IMR-90 (cell line): ENCODE measurements around the gene LRRC14B. TPM values are rescaled to one million over a fixed set of nuclear protein-coding genes. Genes with fewer than 3 reads are reported as not detected.
"Not testable (repeated sequence)": the region's sequence is repeated elsewhere in the genome, so short reads cannot be mapped to it uniquely, and the experiment has no call there.

ENCODE experiments used
- ATAC-seq: fragments of 200-7000 bp; cut with Tn5 transposase; 2 replicates; pipeline ENCODE4 v1.9.1; 2020; ENCODE audit warnings: low read depth, mild to moderate bottlenecking, moderate library complexity
- BruUV-seq: library from RNA; stranded (reverse); fragments of 400-500 nt; replicated peaks from 2 replicates; lab custom pipeline; 2021; lab: Mats Ljungman, UMichigan
- CTCF ChIA-PET: fragments of 300-600 bp; formaldehyde crosslinking; extraction: SDS; loops from one replicate; lab custom pipeline; 2021; ENCODE audit warnings: antibody characterized with exemption; lab: Yijun Ruan, JAX
- POLR2A ChIA-PET: fragments of 300-600 bp; sonication (Branson Sonifier 250); formaldehyde crosslinking; loops from one replicate; lab custom pipeline; 2022; ENCODE audit warnings: antibody characterized with exemption; ENCODE audit not compliant: unreplicated experiment; lab: Charles Lee
- DNase-seq: peaks from one replicate; pipeline ENCODE4 v3.0.0; 2013
- H2AFZ ChIP-seq: replicated peaks from 2 replicates; pipeline ENCODE3; 2013; ENCODE audit warnings: low read length, mild to moderate bottlenecking; ENCODE audit not compliant: poor library complexity
- H2AK5ac ChIP-seq: 2 replicates; pipeline ENCODE4 v1.6.1; 2013; ENCODE audit warnings: low read depth, low read length, inconsistent platforms
- H2AK9ac ChIP-seq: replicated peaks from 2 replicates; pipeline ENCODE3; 2013; ENCODE audit warnings: mild to moderate bottlenecking, low read depth, low read length, moderate library complexity; ENCODE audit not compliant: poor library complexity
- H2BK120ac ChIP-seq: 2 replicates; pipeline ENCODE4 v1.6.1; 2013; ENCODE audit warnings: low read depth, low read length, inconsistent platforms
- H2BK15ac ChIP-seq: 3 replicates; pipeline ENCODE4 v1.6.1; 2013; ENCODE audit warnings: low read depth, low read length, inconsistent platforms
- H2BK20ac ChIP-seq: 2 replicates; pipeline ENCODE4 v1.6.1; 2013; ENCODE audit warnings: low read depth, mild to moderate bottlenecking, inconsistent platforms, low read length, moderate library complexity
- H2BK5ac ChIP-seq: 2 replicates; pipeline ENCODE4 v1.6.1; 2013; ENCODE audit warnings: mild to moderate bottlenecking, low read depth, low read length, inconsistent platforms; ENCODE audit not compliant: poor library complexity, severe bottlenecking
- H3K14ac ChIP-seq: replicated peaks from 2 replicates; pipeline ENCODE4 v1.6.1; 2013; ENCODE audit warnings: low read depth, low read length, inconsistent platforms
- H3K18ac ChIP-seq: 2 replicates; pipeline ENCODE4 v1.6.1; 2013; ENCODE audit warnings: low read depth, low read length, control low read depth
- H3K23ac ChIP-seq: 2 replicates; pipeline ENCODE4 v1.6.1; 2013; ENCODE audit warnings: low read depth, low read length, inconsistent platforms
- H3K27ac ChIP-seq: 2 replicates; pipeline ENCODE4 v1.5.1; 2013; ENCODE audit warnings: mild to moderate bottlenecking, control low read depth, low read length; ENCODE audit not compliant: insufficient read depth
- H3K27me3 ChIP-seq: 2 replicates; pipeline ENCODE4 v1.6.1; 2013; ENCODE audit warnings: low read length; ENCODE audit not compliant: control insufficient read depth, insufficient read depth
- H3K36me3 ChIP-seq: 2 replicates; pipeline ENCODE4 v1.6.1; 2013; ENCODE audit warnings: low read length, mixed read lengths; ENCODE audit not compliant: control insufficient read depth, insufficient read depth
- H3K4ac ChIP-seq: 2 replicates; pipeline ENCODE4 v1.6.1; 2013; ENCODE audit warnings: low read depth, low read length, inconsistent platforms
- H3K4me1 ChIP-seq: 2 replicates; pipeline ENCODE4 v1.6.1; 2013; ENCODE audit warnings: low read length, mixed read lengths; ENCODE audit not compliant: control insufficient read depth, insufficient read depth
- H3K4me2 ChIP-seq: 2 replicates; pipeline ENCODE4 v1.6.1; 2013; ENCODE audit warnings: low read depth, mild to moderate bottlenecking, control low read depth, low read length, moderate library complexity
- H3K4me3 ChIP-seq: 2 replicates; pipeline ENCODE4 v1.5.1; 2013; ENCODE audit warnings: low read depth, mild to moderate bottlenecking, control low read depth, low read length, moderate library complexity; ENCODE audit not compliant: insufficient read depth
- H3K56ac ChIP-seq: 2 replicates; pipeline ENCODE4 v1.6.1; 2013; ENCODE audit warnings: low read length, inconsistent platforms; ENCODE audit not compliant: insufficient read depth; ENCODE audit errors: extremely low read depth
- H3K79me1 ChIP-seq, 2 experiments: 2 replicates each; pipeline ENCODE4 v1.6.1; 2013; ENCODE audit warnings: low read length in 2 of 2, inconsistent platforms in 1 of 2, low read depth in 1 of 2
- H3K9ac ChIP-seq: 2 replicates; pipeline ENCODE4 v1.6.1; 2013; ENCODE audit warnings: low read depth, low read length, control low read depth
- H3K9me1 ChIP-seq: 2 replicates; pipeline ENCODE4 v1.6.1; 2013; ENCODE audit warnings: low read length, inconsistent platforms; ENCODE audit not compliant: insufficient read depth
- H3K9me3 ChIP-seq: 2 replicates; pipeline ENCODE4 v1.6.1; 2013; ENCODE audit warnings: low read length; ENCODE audit not compliant: control insufficient read depth, insufficient read depth
- H4K20me1 ChIP-seq: 2 replicates; pipeline ENCODE4 v1.6.1; 2013; ENCODE audit warnings: low read length, inconsistent platforms; ENCODE audit not compliant: insufficient read depth
- H4K5ac ChIP-seq: 2 replicates; pipeline ENCODE4 v1.6.1; 2013; ENCODE audit warnings: mild to moderate bottlenecking, low read depth, low read length, control low read depth
- H4K8ac ChIP-seq, 2 experiments: 2 replicates each; pipeline ENCODE4 v1.6.1; 2013; ENCODE audit warnings: low read depth in 2 of 2, low read length in 2 of 2, control low read depth in 1 of 2, inconsistent platforms in 1 of 2
- H4K91ac ChIP-seq: 2 replicates; pipeline ENCODE4 v1.6.1; 2013; ENCODE audit warnings: low read depth, low read length, inconsistent platforms; ENCODE audit not compliant: insufficient read depth
- WGBS, 2 experiments: methylation state at CpG; one replicate each; pipeline versions ENCODE4 v1.1.5 to v1.1.7; 2013; ENCODE audit warnings: missing lambda C conversion rate in 2 of 2; ENCODE audit not compliant: insufficient read length in 1 of 2; ENCODE audit errors: extremely low coverage in 2 of 2; 5-methylcytosine and 5-hydroxymethylcytosine counted together
- dilution Hi-C: fragments of 300-500 bp; cut with HindIII; formaldehyde crosslinking; loops from one replicate; pipeline ENCODE4 v1.14.3; 2018; ENCODE audit warnings: low sequenced_read_pairs; ENCODE audit not compliant: unreplicated experiment
- in situ Hi-C: fragments of 300-500 bp; cut with MboI; formaldehyde crosslinking; loops from 3 replicates; pipeline ENCODE4 v1.14.3; 2019; ENCODE audit warnings: low sequenced_read_pairs, inconsistent platforms, mixed read lengths
- intact Hi-C: fragments of 100-400 bp; cut with micrococcal nuclease; formaldehyde crosslinking; loops from 2 replicates; pipeline ENCODE4 v1.10.0; 2022
- microRNA-seq, 2 experiments: library from miRNA; stranded (forward) in 1 of 2; unstranded in 1 of 2; fragments of 10-50 nt in 1 of 2; fragments of <30 nt in 1 of 2; gene quantifications in 1 of 2; microRNA quantifications in 1 of 2; one replicate each; pipeline versions ENCODE3 to v1.1.0; 2013 to 2020; ENCODE audit not compliant: insufficient read depth in 1 of 2, insufficient read length in 1 of 2, unreplicated experiment in 1 of 2
- polyA plus RNA-seq, 3 experiments: library from polyadenylated mRNA; depleted of rRNA; stranded (reverse); fragments of >200 nt; gene quantifications; 2 replicates each; pipeline ENCODE4 v1.2.3, GENCODE V29; 2012; ENCODE audit warnings: low replicate concordance in 1 of 3
- small RNA-seq, 5 experiments: library from RNA; depleted of rRNA; stranded (forward); fragments of <200 nt; gene quantifications; one replicate each; pipeline ENCODE3, GENCODE V24; 2012
- total RNA-seq: library from RNA; depleted of rRNA; stranded (reverse); fragments of >200 nt; gene quantifications from 2 replicates; pipeline ENCODE4 v1.2.3, GENCODE V29; 2012; rRNA removed

The LRRC14B gene
- total and polyA plus RNA-seq, 2 of the 4 experiments (the other 2 are of a cell fraction): not detected

GRCh38 chr5:245717-246116 is 54.4 kb downstream of the LRRC14B start:
- H4K5ac ChIP-seq, H2AK9ac ChIP-seq, H2BK15ac ChIP-seq, H4K20me1 ChIP-seq, H3K27me3 ChIP-seq, H4K91ac ChIP-seq, BruUV-seq, in situ Hi-C loops, H3K9ac ChIP-seq, H3K79me1 ChIP-seq, ATAC-seq, H4K8ac ChIP-seq, H3K14ac ChIP-seq, H3K4me3 ChIP-seq, intact Hi-C loops, POLR2A ChIA-PET, H3K23ac ChIP-seq, H3K9me1 ChIP-seq, dilution Hi-C loops, H2AFZ ChIP-seq, H3K4me2 ChIP-seq, H2BK120ac ChIP-seq, H2AK5ac ChIP-seq, H3K27ac ChIP-seq, H3K4ac ChIP-seq, H3K18ac ChIP-seq, H3K9me3 ChIP-seq, H3K56ac ChIP-seq, CTCF ChIA-PET, DNase-seq, H2BK5ac ChIP-seq, H2BK20ac ChIP-seq, H3K4me1 ChIP-seq: not testable (repeated sequence)
- peaks cover 31% of the 10 kb centered on the region for H3K36me3 ChIP-seq
- WGBS, 2 experiments: 100% methylated on average over 1 of the region's 5 CpGs; no CpG with 5 or more reads in 1 of the 2 experiments

Small RNAs within 50 kb of the gene (microRNA-seq; reads per million reads assigned to microRNA genes)
- not detected for gene RF00019 (ENCODE audit: insufficient read depth, insufficient read length)

Small RNAs within 50 kb of the gene (small RNA-seq; reads per million reads assigned to genes)
- gene RF00019: 0 reads per million in 5 experiments

Other genes starting within 250 kb of the LRRC14B start
- gene PLEKHG4B, start 99.3 kb upstream of the LRRC14B start, total RNA-seq: 1.1 TPM in 2 replicates
- 1.1 and 1.4 TPM in 2 replicates for gene PLEKHG4B, start 99.3 kb upstream of the LRRC14B start, polyA plus RNA-seq (2012; rRNA removed)
- gene CCDC127, start 26.7 kb downstream of the LRRC14B start, total RNA-seq: 3.9 and 4.4 TPM in 2 replicates
- 3.2 TPM in 2 replicates for gene CCDC127, start 26.7 kb downstream of the LRRC14B start, polyA plus RNA-seq (2012; rRNA removed)
- 105 and 122 TPM in 2 replicates for gene SDHA, start 26.8 kb downstream of the LRRC14B start, total RNA-seq
- gene SDHA, start 26.8 kb downstream of the LRRC14B start, polyA plus RNA-seq (2012; rRNA removed): 120 and 121 TPM in 2 replicates
- 158 and 168 TPM in 2 replicates for gene PDCD6, start 80.2 kb downstream of the LRRC14B start, total RNA-seq
- 198 and 212 TPM in 2 replicates for gene PDCD6, start 80.2 kb downstream of the LRRC14B start, polyA plus RNA-seq (2012; rRNA removed)
- 15.6 and 16.7 TPM in 2 replicates for gene AHRR, start 130.2 kb downstream of the LRRC14B start, total RNA-seq
- 36.1 and 37.1 TPM in 2 replicates for gene AHRR, start 130.2 kb downstream of the LRRC14B start, polyA plus RNA-seq (2012; rRNA removed)